ENCODE results near the gene PTPRE.

DNA sequence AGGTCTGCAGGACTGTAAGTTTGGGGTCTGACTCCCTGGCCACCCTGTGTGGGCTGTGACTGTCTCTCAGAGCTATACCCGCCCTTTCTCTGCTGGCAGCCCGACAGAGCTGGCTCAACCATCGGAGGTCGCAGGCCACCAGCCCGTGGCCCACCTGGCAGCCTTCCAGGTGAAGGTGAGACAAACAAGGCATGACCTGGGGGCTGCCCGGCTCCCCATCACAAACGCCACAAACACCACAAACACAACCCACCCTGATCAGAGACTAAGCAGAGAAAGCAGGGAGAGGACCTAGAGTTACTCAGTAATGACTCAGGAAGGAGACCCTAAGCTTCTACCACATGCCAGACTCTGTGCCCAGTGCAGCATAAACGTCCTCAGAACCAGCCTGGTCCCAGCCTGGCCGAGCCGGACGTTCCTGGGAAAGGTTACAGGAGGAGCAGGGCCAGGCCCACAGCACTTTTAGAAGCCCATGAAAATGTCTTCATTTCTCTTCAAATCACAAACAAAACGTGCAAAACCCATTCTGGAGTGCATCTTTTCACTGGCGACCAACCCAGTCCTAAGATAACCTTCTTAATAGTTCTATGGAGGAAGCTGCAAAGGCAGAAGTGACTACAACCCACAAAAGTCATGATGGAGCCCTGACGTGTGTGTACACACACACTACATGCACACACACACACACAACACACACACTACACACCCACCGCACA, 152.5 kb downstream of the PTPRE start:
- TF ChIP-seq, protein P1, sequence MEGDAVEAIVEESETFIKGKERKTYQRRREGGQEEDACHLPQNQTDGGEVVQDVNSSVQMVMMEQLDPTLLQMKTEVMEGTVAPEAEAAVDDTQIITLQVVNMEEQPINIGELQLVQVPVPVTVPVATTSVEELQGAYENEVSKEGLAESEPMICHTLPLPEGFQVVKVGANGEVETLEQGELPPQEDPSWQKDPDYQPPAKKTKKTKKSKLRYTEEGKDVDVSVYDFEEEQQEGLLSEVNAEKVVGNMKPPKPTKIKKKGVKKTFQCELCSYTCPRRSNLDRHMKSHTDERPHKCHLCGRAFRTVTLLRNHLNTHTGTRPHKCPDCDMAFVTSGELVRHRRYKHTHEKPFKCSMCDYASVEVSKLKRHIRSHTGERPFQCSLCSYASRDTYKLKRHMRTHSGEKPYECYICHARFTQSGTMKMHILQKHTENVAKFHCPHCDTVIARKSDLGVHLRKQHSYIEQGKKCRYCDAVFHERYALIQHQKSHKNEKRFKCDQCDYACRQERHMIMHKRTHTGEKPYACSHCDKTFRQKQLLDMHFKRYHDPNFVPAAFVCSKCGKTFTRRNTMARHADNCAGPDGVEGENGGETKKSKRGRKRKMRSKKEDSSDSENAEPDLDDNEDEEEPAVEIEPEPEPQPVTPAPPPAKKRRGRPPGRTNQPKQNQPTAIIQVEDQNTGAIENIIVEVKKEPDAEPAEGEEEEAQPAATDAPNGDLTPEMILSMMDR (tag by site-specific recombination; IDR thresholded peaks at IDR 0.05): no peak
- no peak for TF ChIP-seq TCF7L2 (IDR thresholded peaks at IDR 0.05; ENCODE audit: borderline replicate concordance, low read depth, low read length)
- TF ChIP-seq, protein P2, sequence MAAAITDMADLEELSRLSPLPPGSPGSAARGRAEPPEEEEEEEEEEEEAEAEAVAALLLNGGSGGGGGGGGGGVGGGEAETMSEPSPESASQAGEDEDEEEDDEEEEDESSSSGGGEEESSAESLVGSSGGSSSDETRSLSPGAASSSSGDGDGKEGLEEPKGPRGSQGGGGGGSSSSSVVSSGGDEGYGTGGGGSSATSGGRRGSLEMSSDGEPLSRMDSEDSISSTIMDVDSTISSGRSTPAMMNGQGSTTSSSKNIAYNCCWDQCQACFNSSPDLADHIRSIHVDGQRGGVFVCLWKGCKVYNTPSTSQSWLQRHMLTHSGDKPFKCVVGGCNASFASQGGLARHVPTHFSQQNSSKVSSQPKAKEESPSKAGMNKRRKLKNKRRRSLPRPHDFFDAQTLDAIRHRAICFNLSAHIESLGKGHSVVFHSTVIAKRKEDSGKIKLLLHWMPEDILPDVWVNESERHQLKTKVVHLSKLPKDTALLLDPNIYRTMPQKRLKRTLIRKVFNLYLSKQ (tag by site-specific recombination; IDR thresholded peaks at IDR 0.05; ENCODE audit: borderline replicate concordance): no peak
- TF ChIP-seq ZNF121 (tag by site-specific recombination; IDR thresholded peaks at IDR 0.05): no peak
- TF ChIP-seq, protein P3, sequence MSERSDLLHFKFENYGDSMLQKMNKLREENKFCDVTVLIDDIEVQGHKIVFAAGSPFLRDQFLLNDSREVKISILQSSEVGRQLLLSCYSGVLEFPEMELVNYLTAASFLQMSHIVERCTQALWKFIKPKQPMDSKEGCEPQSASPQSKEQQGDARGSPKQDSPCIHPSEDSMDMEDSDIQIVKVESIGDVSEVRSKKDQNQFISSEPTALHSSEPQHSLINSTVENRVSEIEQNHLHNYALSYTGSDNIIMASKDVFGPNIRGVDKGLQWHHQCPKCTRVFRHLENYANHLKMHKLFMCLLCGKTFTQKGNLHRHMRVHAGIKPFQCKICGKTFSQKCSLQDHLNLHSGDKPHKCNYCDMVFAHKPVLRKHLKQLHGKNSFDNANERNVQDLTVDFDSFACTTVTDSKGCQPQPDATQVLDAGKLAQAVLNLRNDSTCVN (tag by site-specific recombination; optimal IDR thresholded peaks at IDR 0.05): no peak
- TF ChIP-seq, protein P4, sequence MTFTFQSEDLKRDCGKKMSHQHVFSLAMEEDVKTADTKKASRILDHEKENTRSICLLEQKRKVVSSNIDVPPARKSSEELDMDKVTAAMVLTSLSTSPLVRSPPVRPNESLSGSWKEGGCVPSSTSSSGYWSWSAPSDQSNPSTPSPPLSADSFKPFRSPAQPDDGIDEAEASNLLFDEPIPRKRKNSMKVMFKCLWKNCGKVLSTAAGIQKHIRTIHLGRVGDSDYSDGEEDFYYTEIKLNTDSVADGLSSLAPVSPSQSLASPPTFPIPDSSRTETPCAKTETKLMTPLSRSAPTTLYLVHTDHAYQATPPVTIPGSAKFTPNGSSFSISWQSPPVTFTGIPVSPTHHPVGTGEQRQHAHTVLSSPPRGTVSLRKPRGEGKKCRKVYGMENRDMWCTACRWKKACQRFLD (tag by site-specific recombination; IDR thresholded peaks at IDR 0.05): no peak
- TF ChIP-seq ZNF416 (tag by site-specific recombination; IDR thresholded peaks at IDR 0.05): no peak
- TF ChIP-seq ZNF768 (tag by site-specific recombination; IDR thresholded peaks at IDR 0.05): no peak
- TF ChIP-seq ZNF677 (tag by site-specific recombination; IDR thresholded peaks at IDR 0.05): no peak
- no peak for TF ChIP-seq ZNF707 (tag by site-specific recombination; IDR thresholded peaks at IDR 0.05)
- TF ChIP-seq ZNF211 (tag by site-specific recombination; IDR thresholded peaks at IDR 0.05; ENCODE audit: low read depth): no peak
- no peak for TF ChIP-seq ZNF239 (tag by site-specific recombination; IDR thresholded peaks at IDR 0.05)
- TF ChIP-seq ZNF138 (tag by site-specific recombination; IDR thresholded peaks at IDR 0.05; ENCODE audit: borderline replicate concordance): no peak
